GM21367 (cell line): ENCODE results near the gene CXCL14.

Experiments used
- ATAC-seq: cut with Tn5 transposase; IDR thresholded peaks from one replicate; pipeline ENCODE4 v1.9.1; 2021; ENCODE audit not compliant: unreplicated experiment

Gene CXCL14

DNA sequence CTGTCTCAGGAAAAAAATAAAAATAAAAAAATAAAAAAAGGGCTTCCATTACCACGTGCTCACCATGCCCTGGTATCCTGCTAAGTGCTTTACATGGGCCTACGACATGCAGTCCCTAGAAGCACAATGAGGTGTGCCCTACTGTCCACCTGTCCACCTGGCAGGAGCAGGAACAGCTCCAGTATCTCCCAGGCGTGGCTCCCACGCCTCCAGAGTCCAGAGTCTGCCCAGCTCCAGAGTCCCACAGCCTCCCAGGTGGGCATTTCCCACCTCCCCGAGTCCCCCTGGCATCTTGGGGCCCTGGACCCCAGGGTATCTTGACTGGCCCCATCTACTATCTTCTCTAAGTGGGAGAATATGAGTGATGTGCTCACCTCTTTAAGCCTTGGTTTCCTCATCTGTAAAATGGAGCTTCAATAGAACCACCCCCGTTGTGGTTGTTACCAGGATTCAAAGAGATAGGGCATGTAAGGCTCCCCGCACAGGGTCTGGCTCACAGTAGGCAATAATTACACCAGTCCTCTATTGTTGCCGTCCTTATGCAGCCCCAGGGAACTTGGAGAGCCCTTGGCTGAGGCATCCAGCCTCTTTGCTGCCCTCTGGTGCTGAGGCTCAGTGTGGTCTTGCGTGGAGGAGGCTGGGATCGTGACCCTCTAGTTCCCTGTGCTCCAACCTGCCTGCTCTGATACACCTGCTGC lies 8.9 kb downstream of the CXCL14 start:
- no peak for ATAC-seq

DNA sequence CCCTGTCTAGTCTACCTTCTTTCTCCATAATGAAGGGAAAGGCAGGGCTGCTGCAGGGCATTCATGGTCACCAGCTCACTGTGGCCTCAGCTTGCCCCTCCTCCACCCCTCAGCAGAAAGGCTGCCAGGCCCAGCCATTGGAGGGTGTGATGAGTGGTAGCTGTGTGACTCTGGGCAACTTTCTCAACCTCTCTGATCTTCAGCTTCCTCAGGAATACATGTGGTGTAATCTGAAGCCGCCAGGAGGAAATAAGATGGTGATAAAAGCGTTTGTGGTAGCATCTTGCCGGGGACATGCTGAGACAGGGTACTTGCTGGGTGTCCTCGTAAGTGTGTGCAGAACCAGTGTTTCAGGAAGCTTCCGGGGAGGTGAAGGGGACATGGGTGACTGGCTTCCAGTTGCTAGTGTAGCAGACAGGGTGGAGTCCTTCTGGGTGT lies 9.8 kb downstream of the CXCL14 start:
- ATAC-seq: no peak

DNA sequence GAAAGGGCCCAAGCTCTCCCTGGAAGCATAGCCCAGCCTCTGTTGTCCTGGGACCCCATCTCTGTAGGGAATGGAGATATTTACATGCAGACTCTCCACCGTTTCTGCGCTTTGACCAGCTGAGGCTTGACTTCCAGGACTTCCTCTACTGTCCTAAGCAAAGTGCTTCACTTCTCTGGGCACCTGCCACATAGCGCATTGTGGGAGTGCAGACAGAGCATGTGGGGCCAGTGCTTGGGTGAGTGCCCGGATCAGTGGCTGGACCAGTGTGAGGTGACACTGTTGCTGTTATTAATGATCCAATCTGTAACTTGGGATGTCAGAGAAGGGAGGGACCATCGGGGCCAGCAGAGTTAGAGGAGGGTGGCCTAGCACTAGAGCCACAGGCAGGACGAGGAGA lies 10.5 kb downstream of the CXCL14 start:
- no peak for ATAC-seq

DNA sequence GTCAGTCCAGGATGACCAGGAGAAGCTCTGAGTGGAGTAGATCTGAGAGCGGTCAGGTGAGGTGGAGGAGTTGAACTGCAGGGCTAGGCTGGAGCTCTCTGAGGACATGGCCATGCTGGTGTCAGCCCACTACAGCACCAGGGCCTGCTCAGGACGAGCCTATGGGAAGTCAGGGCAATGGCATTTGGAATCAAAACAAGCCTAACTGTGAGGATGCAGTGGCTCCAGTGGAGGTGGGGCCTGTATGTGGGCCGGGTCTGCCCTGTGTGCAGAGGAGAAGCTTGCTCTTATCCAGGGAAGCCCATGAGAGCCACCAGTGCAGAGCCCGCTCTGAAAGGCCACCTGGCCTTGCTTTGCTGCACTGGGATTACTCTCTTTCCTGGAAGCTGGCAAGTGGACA lies 11.1 kb downstream of the CXCL14 start:
- ATAC-seq: no peak

DNA sequence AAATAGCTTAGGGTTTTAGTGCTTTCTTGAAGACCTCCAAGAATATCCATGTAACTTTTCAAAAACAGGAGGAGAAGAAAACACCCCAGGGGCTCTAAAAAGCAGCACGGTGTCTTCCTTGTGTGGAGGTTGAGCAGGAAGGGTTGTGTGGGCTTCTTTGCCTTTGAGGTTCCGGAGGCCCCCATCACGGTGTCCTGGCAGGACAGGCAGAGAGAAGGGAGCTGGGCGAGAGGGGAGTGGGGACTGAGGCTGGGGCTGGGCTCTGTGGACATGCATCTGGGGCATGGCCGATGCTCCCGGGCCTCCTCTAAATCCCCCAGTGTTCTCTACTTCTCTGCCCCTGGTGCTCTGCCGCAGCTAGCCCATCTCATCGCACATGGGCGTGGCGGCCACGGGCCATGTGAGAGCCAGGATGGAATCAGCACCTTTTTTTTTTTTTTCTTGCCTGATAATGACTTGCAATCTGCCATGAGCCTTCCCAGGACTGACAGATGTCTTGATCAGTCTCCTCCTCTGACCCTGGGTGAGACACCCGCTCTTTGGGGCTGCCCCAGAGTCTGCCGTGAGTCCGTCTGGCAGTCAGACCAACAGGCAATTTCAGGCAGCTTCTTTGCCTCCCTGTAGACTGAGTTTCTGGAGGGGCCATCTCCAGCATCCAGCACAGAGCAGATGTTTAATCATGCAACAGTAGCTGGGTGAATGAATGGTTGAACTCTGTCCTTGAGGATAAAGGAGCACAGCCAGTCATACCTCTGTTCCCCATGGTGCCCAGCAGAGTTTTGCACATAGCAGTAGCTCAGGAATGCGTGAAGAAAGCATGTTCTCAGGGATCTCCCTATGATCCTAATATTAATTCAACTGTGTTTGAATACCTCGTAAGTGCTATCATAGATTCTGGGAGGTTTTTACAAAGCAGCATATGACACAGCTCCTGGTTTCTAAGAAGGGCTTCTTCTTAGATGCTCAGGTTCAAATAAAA lies 12.1 kb downstream of the CXCL14 start:
- no peak for ATAC-seq

DNA sequence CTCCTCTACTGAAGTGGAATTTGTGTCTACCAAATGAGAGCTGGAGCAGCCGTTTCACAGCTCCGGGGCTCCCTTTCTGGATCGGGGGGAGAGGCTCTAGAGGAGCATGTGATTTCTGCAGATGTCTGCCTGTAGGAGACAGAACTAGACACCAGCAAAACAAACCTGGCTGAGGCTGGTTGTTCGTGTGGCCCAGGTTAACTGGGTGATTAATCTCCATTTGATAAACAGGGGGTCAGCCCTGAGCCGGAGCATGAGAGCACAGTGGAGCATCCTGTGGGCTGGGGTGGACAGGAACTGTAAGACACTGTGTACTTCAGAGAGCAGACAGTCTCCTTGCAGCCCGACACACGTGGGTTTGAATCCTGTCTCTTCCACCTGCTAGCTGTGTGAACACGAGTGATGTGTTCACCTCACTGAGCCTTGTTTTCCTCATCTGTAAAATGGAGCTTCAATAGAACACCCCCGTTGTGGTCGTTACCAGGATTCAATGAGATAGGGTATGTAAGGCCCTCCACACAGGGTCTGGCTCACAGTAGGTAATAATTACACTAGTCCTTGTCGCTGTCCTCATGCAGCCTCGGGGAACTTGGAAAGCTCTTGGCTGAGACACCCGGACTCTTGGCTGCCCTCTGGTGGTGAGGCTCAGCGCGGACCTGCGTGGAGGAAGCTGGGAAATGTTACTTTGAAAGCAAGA lies 12.9 kb downstream of the CXCL14 start:
- ATAC-seq: no peak

DNA sequence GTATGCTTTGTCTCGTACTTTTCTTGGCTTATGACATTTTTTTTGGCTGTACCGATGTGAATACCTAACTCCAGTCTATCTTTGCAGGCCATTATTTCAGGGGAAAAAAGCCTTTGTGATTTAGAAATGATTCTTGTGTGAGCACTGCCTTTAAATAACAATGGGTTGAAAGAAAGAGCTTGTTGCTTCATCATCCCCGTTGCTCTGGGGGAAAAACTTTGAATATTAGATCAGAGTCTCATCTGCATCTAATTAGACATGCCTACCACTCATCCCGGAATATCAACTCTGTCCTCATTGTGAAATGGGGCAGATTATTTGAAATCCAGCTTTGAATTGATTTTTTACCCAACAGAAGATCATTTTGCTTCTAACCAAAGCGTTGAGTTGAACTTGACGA lies 13.5 kb downstream of the CXCL14 start:
- no peak for ATAC-seq

DNA sequence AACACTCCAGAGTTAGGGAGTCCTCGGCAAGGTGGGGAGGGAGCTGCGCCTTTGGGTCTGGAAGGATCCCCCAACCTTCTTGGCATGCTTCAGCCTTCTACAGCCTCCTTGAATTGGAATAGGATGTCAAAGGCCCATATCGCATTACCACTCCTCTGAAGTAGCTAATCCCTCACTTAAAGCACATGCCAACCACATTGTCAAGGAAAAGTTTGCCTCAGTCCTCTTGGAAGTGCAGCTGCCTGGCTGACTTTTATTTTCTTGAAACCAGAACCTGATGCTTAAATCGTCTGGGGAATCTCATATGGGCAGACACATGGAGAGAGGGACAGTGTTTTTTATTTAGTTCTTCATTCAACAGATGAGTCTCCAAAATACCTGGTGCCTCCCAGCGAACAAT lies 14.5 kb downstream of the CXCL14 start:
- no peak for ATAC-seq

DNA sequence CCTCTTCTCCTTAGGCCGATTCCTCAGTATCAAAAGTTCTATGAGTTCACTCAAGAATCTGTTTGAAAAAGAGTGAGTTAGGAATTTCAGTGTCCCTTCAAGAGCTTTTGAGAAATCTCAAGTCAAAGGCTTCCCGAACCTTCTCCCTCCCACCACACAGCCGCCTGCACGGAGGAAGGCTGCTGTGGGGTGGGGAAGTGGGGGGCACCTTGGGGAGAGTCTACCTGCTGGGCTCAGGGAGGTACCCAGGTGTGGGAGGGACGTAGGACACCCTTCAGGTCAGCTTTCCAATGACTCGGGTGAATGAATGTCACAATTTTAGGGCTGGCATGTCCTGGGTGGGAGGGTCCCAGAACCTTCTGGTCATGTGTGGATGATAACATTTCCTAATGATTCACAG lies 17.5 kb downstream of the CXCL14 start:
- ATAC-seq: no peak

DNA sequence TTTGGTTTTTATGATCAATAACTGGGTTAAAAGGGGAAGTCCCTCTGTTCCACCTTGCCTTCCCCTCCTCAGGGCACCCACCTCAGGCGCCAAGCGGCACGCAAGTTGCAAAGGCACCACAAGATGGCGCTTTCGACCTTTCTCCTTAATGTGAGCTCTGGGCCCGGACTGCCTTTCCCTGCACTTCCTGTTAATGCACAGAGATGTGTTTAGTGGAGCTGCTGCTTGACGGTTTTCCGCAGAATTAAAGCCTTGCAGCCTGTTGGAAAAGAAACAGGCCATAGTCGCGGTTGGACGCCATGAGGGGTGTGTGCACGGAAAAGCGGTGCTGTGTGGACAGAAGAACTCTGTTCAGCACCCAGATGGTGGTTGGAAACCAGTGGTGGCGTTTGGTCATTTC lies 17.9 kb downstream of the CXCL14 start:
- ATAC-seq: peak; percentile 98

DNA sequence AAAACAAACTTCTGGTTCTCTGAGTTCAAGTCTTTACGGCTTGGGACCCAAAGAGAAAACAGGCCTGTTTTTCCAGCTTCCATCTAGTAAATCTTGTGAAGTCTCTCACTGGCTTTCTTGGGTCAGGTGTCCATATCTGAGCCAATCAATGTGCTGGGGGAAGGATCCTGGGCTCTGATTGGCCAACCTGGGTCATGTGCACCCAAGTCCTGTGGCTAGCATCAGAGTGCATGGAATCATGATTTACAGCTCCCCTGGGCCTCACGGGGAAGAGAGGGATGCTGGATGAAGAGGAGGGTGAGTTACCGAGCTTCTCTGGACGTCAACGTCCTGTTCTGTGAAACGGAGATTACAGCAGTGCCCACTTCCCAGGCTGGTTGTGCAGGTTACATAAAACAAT lies 19.4 kb downstream of the CXCL14 start:
- no peak for ATAC-seq

DNA sequence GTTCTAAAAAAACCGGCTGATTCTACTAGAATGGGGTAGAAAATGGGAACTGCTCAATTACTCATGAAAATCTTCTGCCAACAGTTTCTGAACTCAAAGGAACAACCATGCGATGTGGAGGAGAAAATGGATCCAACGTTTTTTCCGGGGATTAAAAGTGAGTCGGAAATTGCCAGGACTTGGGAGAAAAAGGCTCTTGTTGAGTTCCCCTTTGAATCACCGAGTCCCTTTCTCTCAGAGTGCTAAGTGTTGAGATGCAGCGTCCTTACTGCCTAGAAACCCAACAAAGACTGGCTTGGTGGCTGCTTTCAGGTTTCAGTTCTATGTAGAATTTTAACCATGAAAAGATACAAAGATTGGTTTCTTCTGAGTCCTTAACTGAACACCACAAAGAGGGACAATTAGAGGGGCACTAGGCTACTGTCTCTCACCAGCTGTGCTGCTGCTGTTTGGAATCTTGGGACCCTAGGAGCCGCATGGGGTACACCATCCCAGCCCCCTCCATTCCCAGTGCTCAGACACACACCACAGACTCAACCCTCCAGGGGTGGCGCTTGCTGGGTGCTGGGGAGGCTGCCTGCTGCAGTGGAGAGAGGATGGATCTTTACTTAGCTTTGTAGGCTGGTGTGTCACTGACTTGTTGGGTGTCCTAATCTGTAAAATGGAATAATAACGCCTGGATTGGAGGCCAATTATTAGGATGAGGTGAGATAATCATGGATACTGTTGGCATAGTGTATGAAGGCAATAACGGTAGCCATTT lies 21.5 kb downstream of the CXCL14 start:
- ATAC-seq: no peak

DNA sequence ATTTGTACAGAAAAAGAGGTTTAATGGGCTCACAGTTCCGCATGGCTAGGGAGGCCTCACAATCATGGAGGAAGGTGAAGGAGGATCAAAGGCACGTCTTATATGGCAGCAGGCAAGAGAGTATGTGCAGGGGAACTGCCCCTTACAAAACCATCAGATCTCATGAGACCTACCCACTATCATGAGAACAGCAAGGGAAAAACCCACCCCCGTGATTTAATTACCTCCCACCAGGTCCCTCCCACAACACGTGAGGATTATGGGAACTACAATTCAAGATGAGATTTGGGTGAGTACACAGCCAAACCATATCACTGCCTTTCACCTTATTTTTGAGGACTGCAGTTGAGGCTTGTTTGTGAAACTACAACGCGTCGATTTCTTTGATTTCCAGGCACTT lies 22.2 kb downstream of the CXCL14 start:
- no peak for ATAC-seq

DNA sequence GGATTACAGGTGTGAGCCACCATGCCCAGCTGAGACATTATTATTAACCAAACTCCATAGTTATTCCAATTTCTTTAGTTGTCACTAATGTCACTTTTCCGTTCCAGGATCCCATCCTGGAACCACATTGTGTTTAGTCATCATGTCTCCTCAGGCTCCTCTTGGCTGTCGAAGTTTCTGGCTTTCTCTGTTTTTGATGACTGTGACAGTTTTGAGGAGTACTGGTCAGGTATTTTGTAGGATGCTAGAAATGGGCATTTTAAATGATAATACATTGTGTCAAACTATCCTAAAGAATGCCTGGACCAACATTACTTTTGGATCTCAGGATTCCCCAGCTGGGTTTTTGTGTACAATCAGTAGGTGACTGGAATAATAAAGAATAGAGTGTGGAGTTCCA lies 23.3 kb downstream of the CXCL14 start:
- no peak for ATAC-seq

DNA sequence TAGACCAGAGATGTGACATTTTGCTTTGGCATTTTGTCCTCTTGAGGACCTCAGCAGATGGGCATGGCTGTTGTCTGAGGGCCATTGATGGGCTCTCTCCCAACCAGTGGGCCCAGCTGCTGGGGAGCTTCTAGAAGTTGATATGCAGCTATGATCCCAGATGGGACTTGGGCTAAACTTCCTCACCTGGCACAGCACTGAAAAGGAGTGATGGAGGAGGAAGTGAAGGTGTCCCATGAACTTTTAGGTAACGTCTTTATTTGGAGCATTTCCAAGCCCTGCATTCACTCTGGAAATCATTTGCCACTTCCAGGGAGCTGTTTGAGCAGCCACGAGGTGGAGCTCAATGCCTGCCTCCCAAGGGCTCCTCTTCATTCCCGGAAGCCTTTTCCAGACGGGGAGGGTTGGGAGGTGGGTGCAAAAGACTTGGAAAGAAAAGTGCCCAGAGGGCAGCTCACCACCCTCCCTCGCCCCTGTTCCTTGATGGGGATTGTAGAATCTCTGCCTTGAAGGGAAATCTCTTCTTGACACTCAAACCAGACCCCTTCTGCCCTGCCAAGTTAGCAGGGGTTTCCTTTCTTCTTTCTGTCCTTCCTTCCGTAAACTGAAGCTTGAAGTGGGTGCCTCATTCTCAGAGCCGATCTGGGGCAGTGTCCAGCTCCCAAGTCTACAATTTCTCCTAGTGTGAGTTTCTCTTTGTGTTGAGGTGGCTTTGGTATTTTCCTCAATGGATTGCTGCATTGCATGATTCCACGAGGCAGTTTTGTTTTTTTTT lies 24.9 kb downstream of the CXCL14 start:
- ATAC-seq: no peak

DNA sequence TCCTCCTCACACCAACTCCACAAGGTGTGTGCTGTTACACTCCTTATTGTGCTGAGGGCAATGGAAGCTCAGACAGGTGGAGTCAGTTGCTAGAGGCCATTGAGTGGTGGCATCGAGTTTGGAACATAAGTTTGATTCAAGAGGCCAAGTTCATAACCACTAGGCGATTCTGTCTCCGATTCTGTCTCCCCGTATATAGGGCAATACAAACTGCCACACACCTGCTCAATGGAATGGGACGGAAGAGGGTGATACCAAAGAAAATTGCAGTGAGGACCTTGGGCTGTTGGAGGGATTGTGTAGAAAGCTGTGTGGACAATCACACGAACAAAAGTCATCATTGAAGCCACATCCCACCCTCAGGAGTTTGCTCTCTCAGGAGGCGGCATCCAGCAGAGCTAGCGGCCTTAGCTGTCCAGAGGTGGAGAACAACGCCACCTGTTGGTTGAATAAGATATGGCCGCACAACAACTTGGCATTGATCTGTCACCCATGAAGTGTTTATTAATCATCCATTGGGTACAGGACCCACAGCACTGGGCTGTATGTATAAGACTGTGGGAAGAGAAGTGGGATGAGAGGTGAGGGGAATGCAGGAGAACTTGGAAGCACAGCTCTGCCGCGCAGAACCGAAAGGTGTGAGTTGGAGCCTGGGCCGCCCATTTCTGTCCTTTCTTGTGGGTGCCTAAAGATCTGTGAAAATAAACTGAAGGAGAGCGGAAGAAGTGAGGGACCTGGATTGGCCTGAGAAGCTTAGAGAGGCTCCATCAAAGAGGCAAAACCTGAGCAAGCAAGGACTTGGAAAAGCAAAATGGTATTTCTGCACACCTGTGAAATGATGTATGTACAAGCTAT lies 27.0 kb downstream of the CXCL14 start:
- no peak for ATAC-seq

DNA sequence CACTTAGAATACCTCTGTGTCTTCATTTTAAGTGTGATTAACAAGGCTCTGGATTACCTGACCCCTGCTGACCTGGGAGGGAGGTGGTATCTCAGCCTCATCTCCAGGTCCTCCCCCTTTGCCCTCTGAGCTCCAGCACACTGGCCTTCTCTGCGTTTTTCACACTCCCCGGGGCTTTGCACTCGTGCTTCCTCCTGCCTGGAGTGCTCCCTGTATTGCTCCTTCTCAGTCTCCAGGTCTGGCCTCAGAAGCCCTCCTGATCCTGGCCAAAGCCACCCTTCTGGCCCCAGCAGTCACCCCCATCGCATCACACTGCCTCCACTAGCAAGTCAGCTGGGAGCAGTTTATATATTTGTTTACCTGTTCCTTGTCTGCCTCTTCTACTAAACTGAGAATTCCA lies 29.4 kb downstream of the CXCL14 start:
- ATAC-seq: no peak

DNA sequence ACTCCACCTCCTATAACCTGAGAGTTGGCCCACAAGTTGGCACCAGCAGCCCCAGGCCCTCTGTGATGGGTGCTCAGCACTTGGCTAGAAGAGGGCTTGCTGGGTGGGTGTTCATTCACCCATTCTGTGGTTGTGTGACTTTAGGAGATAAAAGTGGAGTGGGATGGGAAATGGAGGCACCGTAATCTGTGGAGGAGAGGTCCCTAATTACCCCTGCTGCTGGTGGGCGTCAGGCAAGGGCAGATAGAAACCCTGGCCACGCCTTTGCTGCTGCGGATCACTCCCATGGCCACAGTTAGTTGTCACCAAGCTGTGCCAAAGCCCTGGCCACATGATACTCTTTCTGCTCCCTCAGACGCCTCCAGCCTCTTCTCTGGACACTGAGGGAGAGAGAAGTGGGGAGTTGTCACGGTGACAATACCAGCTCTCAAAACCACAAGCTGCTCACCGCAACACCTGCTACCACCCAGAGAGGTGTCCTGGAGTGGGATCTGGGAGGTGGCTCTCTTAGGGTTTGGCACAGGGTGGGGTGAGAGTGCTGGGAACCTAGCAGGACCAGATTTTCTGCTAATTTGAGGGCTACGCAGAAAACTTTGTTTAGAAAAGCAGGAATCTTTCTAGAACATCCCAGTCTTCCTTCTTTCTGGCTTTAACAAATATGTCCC lies 31.1 kb downstream of the CXCL14 start:
- no peak for ATAC-seq

DNA sequence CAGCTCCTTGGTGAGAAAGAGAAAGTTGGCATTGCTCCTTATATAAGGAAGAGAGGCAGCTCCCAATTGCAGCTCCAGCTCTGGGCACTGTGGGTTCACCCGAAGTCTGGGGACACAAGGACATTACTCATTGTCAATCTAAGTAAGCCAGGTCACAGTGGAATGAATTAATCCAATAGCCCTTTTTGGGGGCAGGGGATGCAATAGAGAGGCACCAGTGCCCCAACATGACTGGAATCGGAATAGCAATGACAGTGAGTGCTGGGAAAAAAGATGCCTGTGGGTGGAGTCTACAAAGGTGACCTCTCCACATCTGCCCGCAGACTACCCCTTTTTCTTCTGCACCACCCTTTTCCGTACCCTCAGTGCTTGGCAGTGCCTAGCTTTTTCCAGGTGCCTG lies 31.9 kb downstream of the CXCL14 start:
- ATAC-seq: no peak
